Peyer's patch (tissue), 4 donors: ENCODE measurements around the gene FABP6.

Source experiments
- POLR2A ChIP-seq, 2 donors: fragments of 450-650 bp; IDR thresholded peaks; one replicate each; pipeline ENCODE4 v1.5.1; 2017; ENCODE audit warnings: antibody characterized with exemption in 2 of 2, mild to moderate bottlenecking in 2 of 2, moderate library complexity in 2 of 2
- TF ChIP-seq, protein P1 (sequence below), 6 experiments: fragments of 450-650 bp in 4 of 6; fragments of 200-600 bp in 2 of 6; sonication (generic) in 1 of 6; IDR thresholded peaks; one replicate each; pipeline ENCODE4 v1.5.1; 2017 to 2019; ENCODE audit warnings: antibody characterized with exemption in 6 of 6, mild to moderate bottlenecking in 3 of 6, moderate library complexity in 1 of 6

DNA sequence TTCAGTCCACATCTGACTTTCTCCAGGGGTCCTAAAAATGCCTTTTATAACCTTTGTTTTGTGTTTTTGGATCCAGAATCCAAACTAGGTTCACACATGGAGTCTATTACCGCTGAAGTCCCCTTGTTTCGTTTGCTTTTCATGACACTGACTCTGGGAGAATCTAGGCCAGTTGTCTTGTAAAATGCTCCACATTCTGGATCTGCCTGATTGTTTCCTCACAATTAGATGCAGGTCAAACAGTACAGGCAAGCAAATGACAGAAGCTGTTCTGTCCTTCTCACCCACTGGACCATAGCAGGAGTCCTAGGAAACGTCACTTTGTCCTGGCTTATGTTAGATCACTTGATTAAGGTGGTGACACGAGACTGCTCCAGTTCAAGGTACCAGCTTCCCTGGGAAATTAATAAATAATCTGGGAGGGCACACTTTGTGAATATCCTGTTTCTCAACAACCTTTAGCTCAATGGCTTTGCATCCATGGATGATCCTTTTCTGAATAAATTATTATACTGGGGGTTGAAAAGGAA lies 34.1 kb downstream of the FABP6 start:
- TF ChIP-seq, protein P1, sequence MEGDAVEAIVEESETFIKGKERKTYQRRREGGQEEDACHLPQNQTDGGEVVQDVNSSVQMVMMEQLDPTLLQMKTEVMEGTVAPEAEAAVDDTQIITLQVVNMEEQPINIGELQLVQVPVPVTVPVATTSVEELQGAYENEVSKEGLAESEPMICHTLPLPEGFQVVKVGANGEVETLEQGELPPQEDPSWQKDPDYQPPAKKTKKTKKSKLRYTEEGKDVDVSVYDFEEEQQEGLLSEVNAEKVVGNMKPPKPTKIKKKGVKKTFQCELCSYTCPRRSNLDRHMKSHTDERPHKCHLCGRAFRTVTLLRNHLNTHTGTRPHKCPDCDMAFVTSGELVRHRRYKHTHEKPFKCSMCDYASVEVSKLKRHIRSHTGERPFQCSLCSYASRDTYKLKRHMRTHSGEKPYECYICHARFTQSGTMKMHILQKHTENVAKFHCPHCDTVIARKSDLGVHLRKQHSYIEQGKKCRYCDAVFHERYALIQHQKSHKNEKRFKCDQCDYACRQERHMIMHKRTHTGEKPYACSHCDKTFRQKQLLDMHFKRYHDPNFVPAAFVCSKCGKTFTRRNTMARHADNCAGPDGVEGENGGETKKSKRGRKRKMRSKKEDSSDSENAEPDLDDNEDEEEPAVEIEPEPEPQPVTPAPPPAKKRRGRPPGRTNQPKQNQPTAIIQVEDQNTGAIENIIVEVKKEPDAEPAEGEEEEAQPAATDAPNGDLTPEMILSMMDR (IDR thresholded peaks at IDR 0.05): no peak
- TF ChIP-seq POLR2A (IDR thresholded peaks at IDR 0.05): no peak
